C4-2B (cell line): Measurements from ENCODE around the gene PEA15.

Source experiments
- ZFX ChIP-seq: fragments of 450-650 bp; IDR thresholded peaks from 2 replicates; pipeline ENCODE4 v1.6.1; 2017
- TF ChIP-seq, protein P1 (sequence below): fragments of 450-650 bp; conservative IDR thresholded peaks from 2 replicates; pipeline ENCODE4 v1.5.1; 2017; ENCODE audit warnings: mild to moderate bottlenecking

DNA sequence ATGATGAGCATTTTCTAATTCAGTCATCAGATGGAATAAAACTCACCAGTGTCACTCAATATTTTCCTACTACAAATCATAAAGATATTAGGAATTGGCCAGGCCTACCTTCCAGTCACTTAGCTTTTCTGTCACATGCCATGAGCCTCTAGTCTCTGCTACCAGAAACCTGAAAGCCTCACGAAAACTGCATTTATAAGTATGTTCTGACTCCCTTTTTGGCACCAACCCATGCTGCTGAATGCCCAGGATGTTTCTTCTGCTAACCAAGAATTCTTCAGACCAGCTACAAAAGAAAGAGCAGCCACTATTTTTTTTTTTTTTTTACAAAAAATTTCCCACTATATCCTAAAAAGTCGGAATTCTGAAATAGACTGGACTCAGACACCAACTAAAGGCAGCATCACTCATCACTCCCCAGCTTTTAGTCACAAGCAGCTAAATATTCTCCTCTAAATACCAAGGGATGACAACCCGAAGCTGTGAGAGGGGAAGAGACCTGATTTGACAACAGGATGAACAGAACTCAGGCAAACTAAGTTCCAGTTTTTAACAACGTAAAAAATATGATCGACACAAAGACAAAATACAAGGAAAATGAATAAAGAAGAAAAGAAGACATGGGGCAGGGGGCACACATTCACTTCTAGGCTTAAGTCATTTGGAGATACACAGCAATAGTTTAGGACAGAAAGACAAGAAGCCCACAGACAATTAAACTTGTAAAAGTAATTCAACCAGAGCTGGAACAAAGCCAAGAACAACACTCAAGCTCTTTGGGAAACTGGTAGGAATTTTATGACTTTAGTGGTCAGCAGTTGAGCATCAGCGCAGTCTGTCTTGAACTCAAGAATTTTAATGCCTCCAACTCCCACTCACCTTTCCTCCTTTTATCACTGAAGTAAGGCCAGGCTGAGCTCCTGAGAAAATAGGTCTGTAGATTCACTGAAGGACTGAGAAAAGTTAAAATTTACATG lies 55.5 kb downstream of the PEA15 start:
- TF ChIP-seq, protein P1, sequence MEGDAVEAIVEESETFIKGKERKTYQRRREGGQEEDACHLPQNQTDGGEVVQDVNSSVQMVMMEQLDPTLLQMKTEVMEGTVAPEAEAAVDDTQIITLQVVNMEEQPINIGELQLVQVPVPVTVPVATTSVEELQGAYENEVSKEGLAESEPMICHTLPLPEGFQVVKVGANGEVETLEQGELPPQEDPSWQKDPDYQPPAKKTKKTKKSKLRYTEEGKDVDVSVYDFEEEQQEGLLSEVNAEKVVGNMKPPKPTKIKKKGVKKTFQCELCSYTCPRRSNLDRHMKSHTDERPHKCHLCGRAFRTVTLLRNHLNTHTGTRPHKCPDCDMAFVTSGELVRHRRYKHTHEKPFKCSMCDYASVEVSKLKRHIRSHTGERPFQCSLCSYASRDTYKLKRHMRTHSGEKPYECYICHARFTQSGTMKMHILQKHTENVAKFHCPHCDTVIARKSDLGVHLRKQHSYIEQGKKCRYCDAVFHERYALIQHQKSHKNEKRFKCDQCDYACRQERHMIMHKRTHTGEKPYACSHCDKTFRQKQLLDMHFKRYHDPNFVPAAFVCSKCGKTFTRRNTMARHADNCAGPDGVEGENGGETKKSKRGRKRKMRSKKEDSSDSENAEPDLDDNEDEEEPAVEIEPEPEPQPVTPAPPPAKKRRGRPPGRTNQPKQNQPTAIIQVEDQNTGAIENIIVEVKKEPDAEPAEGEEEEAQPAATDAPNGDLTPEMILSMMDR, result no peak
- TF ChIP-seq ZFX, result no peak
